ENCODE measurements around the gene AGBL4. TPM values are rescaled to one million over a fixed set of nuclear protein-coding genes. Genes with fewer than 3 reads are reported as not detected.

Gene AGBL4
- total and polyA plus RNA-seq, 2 experiments from 2014 or later, result not detected

DNA sequence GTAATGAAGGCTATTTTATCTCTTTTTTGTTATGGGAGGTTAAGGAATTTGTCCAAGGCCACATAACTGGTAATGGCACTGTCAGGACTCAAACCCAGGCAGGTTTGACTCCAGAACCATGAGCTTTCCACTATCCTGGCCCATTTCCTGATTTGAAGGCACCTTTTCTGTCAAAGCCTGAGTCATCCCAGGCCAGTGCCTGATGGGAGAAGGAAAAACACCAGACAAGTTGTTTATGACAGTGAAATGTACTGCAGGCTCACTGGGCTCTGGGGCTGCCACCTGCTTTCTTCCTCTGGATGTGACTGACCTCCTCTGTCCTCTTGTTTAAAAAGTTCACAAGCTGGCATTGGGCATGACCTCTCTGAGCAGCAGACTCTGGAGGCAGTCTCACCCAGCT is 1479.9 kb downstream of the AGBL4 start:
- Histone ChIP-seq H3K9me3 (ENCODE audit: low read depth) (no peaks in the 10 kb centered on the region), H3K27ac (no peak overlapping the region), H3K4me1 (ENCODE audit: low read depth) (no peaks in the 10 kb centered on the region), H3K4me3 (no peak overlapping the region), H3K36me3 (no peaks in the 10 kb centered on the region), H3K27me3 (peaks cover 20% of the 10 kb centered on the region)
- DNase-seq (ENCODE audit: low read depth in 1 of 2, low spot score in 1 of 2), result no peak
- TF ChIP-seq, protein P1, sequence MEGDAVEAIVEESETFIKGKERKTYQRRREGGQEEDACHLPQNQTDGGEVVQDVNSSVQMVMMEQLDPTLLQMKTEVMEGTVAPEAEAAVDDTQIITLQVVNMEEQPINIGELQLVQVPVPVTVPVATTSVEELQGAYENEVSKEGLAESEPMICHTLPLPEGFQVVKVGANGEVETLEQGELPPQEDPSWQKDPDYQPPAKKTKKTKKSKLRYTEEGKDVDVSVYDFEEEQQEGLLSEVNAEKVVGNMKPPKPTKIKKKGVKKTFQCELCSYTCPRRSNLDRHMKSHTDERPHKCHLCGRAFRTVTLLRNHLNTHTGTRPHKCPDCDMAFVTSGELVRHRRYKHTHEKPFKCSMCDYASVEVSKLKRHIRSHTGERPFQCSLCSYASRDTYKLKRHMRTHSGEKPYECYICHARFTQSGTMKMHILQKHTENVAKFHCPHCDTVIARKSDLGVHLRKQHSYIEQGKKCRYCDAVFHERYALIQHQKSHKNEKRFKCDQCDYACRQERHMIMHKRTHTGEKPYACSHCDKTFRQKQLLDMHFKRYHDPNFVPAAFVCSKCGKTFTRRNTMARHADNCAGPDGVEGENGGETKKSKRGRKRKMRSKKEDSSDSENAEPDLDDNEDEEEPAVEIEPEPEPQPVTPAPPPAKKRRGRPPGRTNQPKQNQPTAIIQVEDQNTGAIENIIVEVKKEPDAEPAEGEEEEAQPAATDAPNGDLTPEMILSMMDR (IDR thresholded peaks at IDR 0.05; ENCODE audit: low read depth, low read length), result no peak

DNA sequence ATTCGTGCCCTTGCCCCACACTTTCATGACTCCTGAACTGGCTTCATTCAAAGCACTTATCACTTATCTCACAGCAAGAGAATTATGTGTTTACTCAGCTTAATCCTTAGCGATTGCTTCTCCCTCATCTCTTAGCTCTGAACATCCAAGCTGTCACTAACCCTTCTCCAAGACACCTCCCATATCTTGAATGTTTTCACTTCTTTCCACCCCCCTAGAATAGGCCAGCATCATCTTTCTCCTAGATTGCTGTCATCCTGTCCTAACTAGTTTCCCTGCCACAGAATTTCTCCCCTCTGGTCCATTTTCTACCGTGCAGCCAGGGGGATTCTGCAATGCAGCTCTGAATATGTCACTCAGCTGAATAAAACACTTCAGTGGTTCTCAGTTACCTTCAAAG is 1483.2 kb downstream of the AGBL4 start:
- no peaks in the 10 kb centered on the region for H3K36me3 ChIP-seq
- DNase-seq (ENCODE audit: low read depth in 1 of 2, low spot score in 1 of 2), result no peak
- H3K4me1 ChIP-seq (ENCODE audit: low read depth), result no peaks in the 10 kb centered on the region
- peaks cover 31% of the 10 kb centered on the region for H3K27me3 ChIP-seq
- TF ChIP-seq, protein P1 (IDR thresholded peaks at IDR 0.05; ENCODE audit: low read depth, low read length), result no peak
- H3K9me3 ChIP-seq (ENCODE audit: low read depth), result no peaks in the 10 kb centered on the region
- H3K4me3 ChIP-seq, result no peak overlapping the region
- H3K27ac ChIP-seq, result no peak overlapping the region

DNA sequence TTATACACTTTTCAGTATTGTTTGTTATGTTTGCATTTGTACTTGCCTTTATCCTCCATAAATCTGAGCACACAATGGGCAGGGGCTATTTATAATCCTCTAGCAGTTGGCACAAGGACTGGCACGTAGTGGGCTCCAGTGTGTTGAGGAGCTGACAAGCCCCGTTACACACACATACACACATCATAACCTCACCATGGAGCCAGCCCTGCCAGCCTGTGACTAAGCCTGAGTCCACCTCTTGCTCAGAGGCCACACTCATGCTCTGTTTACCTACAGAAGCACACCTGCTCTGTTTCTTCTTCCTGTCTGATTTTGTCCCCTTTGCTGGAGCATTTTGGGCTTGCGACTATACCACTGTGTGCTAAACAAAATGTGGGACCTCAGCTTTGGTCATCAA is 1487.3 kb downstream of the AGBL4 start:
- H3K36me3 ChIP-seq, result no peaks in the 10 kb centered on the region
- peaks cover 19% of the 10 kb centered on the region for H3K27me3 ChIP-seq
- no peak for DNase-seq (ENCODE audit: low read depth in 1 of 2, low spot score in 1 of 2)
- no peak overlapping the region for H3K4me3 ChIP-seq
- TF ChIP-seq, protein P1 (IDR thresholded peaks at IDR 0.05; ENCODE audit: low read depth, low read length), result no peak
- H3K27ac ChIP-seq, result no peak overlapping the region
- no peaks in the 10 kb centered on the region for H3K4me1 ChIP-seq (ENCODE audit: low read depth)
- H3K9me3 ChIP-seq (ENCODE audit: low read depth), result no peaks in the 10 kb centered on the region

DNA sequence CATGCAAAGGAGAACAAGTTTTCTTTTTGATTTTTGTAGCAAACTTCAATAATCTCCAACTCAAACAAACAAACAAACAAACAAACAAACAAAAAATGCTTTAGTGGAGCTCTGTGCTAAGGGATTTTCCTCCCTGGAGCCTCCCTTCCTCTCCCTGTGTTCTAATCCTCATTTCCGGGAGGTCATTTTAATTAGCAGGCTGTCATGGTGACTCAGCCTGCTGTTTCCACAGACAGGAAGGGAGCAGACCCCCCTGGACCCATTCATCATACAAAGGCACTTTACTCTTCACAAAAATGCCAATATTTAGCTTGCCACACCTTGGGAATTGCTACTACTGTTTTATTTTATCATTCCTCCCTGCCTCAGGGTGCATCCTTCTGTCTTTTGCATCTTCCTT is 1490.8 kb downstream of the AGBL4 start:
- Histone ChIP-seq H3K4me3 (no peak overlapping the region), H3K9me3 (ENCODE audit: low read depth) (no peaks in the 10 kb centered on the region), H3K4me1 (ENCODE audit: low read depth) (no peaks in the 10 kb centered on the region), H3K27ac (no peak overlapping the region), H3K27me3 (peaks cover 22% of the 10 kb centered on the region), H3K36me3 (no peaks in the 10 kb centered on the region)
- TF ChIP-seq, protein P1 (IDR thresholded peaks at IDR 0.05; ENCODE audit: low read depth, low read length), result no peak
- no peak for DNase-seq (ENCODE audit: low read depth in 1 of 2, low spot score in 1 of 2)

DNA sequence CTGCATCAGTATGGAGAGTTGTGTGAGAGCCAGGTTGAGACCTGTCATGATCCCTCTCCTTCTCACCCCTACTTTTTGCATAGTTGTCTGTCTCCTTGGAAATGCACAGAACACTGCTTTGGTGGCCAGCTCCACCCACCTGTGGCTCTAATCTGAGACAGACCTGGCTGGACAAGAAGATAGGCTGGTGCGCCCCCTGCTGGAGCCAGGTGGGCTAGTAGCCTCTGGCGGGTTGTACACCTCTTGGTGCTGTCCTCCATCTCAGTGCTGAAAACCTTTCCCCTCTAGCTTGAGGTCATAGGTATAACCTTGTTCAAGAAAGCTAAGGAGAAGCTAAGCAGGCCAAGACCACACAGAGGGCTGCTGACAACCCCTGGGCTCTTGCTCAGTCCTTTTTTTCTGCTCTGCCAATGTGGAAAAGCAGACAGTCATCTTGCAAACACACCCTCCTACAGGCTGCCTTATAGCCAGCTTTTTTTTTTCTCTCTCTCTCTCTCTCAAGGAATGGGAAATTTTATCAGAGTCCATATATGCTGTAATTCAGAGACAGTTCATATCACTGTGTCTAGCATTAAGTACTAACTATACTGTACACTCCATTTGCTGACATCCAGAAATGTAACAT is 1492.9 kb downstream of the AGBL4 start:
- TF ChIP-seq, protein P1 (IDR thresholded peaks at IDR 0.05; ENCODE audit: low read depth, low read length), result peak; percentile 92
- Histone ChIP-seq H3K4me1 (ENCODE audit: low read depth) (no peaks in the 10 kb centered on the region), H3K27ac (no peak overlapping the region), H3K9me3 (ENCODE audit: low read depth) (no peaks in the 10 kb centered on the region), H3K27me3 (peaks cover 7% of the 10 kb centered on the region), H3K4me3 (no peak overlapping the region), H3K36me3 (no peaks in the 10 kb centered on the region)
- DNase-seq (ENCODE audit: low read depth in 1 of 2, low spot score in 1 of 2), result peak; percentile 61 to 93

Measured in cardiac muscle cell (in vitro differentiated cells and primary cell).